ENCODE results near the gene BUB3.

The BUB3 gene

DNA sequence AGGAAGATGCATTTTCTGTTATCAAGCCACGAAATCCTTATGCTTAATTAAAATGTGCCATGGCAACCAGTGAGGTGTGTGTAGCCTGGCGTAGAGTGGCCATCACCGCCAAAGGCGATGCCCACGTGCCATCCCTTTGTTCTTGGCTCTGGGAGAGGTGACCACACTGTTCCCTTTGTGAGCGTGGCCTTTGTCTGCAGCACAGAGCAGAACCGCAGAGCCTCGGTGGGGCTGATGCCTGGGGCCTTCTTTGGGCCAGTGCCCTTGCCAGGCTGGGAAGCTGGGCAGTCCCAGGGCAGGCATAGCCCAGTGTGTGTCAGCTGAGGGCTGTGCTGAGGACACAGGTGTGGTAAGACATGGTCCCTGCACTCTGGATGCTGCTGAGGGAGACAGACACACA is 48.3 kb downstream of the BUB3 start:
- no peaks in the 10 kb centered on the region for H3K9me3 ChIP-seq (ENCODE audit: low read depth, low read length)
- no peak overlapping the region for H3K9ac ChIP-seq (ENCODE audit: insufficient read length)
- no peak overlapping the region for H3K4me3 ChIP-seq
- H3K27ac ChIP-seq = no peak overlapping the region
- no peak for DNase-seq (ENCODE audit: low read depth, low spot score)
- TF ChIP-seq FOXP2 (optimal IDR thresholded peaks at IDR 0.05; ENCODE audit: control extremely low read depth, extremely low read length, insufficient read depth) = no peak
- TF ChIP-seq POLR2AphosphoS5 (IDR thresholded peaks at IDR 0.05; ENCODE audit: borderline replicate concordance, low read depth, low read length) = no peak
- no peak for TF ChIP-seq EZH2 (IDR thresholded peaks at IDR 0.05)
- H3K36me3 ChIP-seq (ENCODE audit: insufficient read depth, low read length) = no peaks in the 10 kb centered on the region

DNA sequence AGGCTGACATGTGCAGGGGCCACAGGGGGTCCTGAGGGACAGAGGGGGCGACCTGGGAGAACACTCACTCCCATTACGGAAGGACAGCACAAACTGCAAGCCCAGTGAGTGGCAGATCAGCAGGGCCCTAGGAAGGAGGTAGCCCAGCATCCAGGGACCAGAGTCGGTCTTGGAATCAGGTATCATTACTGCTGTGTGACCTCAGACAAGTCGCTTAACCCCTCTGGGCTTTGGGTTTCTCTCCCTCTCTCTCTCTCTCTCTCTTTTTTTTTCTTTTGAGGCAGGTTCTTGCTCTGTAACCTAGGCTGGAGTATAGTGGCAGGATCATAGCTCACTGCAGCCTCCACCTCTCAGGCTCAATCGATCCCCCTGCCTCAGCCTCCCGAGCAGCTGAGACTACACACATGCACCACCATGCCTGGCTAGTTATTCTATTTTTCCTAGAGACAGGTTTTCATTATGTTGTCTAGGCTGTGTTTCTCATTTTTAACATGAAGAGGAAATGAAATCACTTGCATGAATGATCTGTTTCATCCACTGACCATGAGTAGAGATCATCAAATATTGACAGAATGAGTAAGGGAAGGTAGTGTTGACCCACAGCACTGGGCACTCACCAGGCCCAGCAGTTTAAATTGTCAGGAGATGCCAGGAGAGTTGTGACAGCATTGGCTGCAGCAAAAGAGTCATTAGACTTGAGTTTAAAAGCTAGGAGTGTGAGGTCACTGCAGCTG is 49.4 kb downstream of the BUB3 start:
- TF ChIP-seq POLR2AphosphoS5 (IDR thresholded peaks at IDR 0.05; ENCODE audit: borderline replicate concordance, low read depth, low read length) = no peak
- no peak for TF ChIP-seq EZH2 (IDR thresholded peaks at IDR 0.05)
- TF ChIP-seq FOXP2 (optimal IDR thresholded peaks at IDR 0.05; ENCODE audit: control extremely low read depth, extremely low read length, insufficient read depth) = no peak
- Histone ChIP-seq H3K27ac (no peak overlapping the region), H3K9ac (ENCODE audit: insufficient read length) (no peak overlapping the region), H3K4me3 (no peak overlapping the region), H3K9me3 (ENCODE audit: low read depth, low read length) (no peaks in the 10 kb centered on the region), H3K36me3 (ENCODE audit: insufficient read depth, low read length) (no peaks in the 10 kb centered on the region)
- DNase-seq (ENCODE audit: low read depth, low spot score) = no peak

DNA sequence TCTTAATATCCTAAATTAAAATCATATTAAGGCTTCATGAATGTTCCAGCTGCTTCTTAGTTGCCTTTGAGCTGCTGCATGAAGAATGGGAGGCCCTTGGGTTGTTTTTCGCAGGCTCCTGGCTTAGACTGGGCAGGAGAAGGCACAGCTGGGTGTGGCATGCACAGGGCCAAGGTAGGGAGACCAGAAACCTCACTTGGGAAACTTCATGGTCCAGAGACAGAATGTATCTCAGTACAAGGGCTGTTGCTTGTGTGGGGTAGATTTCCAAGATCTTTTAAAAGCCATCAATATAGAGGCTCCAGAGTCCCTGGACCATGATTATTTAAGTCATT is 49.9 kb downstream of the BUB3 start:
- H3K9ac ChIP-seq (ENCODE audit: insufficient read length) = no peak overlapping the region
- H3K9me3 ChIP-seq (ENCODE audit: low read depth, low read length) = no peaks in the 10 kb centered on the region
- no peak overlapping the region for H3K4me3 ChIP-seq
- no peak for DNase-seq (ENCODE audit: low read depth, low spot score)
- H3K27ac ChIP-seq = no peak overlapping the region
- no peaks in the 10 kb centered on the region for H3K36me3 ChIP-seq (ENCODE audit: insufficient read depth, low read length)
- no peak for TF ChIP-seq EZH2 (IDR thresholded peaks at IDR 0.05)
- TF ChIP-seq FOXP2 (optimal IDR thresholded peaks at IDR 0.05; ENCODE audit: control extremely low read depth, extremely low read length, insufficient read depth) = no peak
- TF ChIP-seq POLR2AphosphoS5 (IDR thresholded peaks at IDR 0.05; ENCODE audit: borderline replicate concordance, low read depth, low read length) = no peak

DNA sequence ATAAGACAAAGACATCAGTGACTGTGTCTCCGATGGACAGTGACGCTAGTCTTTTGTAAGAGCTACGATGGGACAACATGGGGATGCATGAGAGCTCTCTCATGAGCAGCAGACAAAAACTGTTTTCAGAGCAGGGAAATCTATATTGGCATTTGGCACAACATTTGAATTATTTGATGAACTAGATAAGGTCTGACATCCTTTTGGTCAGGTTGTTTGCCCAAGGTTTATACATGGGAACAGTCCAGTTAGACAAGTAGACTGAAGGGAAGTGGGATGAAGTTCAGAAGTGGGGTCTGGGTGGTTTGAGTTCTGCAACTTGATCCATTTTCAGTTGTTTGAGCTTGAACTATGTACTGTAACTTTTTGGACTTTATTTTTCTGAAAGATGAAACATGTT is 50.8 kb downstream of the BUB3 start:
- TF ChIP-seq POLR2AphosphoS5 (IDR thresholded peaks at IDR 0.05; ENCODE audit: borderline replicate concordance, low read depth, low read length) = no peak
- TF ChIP-seq EZH2 (IDR thresholded peaks at IDR 0.05) = no peak
- TF ChIP-seq FOXP2 (optimal IDR thresholded peaks at IDR 0.05; ENCODE audit: control extremely low read depth, extremely low read length, insufficient read depth) = no peak
- no peak overlapping the region for H3K4me3 ChIP-seq

DNA sequence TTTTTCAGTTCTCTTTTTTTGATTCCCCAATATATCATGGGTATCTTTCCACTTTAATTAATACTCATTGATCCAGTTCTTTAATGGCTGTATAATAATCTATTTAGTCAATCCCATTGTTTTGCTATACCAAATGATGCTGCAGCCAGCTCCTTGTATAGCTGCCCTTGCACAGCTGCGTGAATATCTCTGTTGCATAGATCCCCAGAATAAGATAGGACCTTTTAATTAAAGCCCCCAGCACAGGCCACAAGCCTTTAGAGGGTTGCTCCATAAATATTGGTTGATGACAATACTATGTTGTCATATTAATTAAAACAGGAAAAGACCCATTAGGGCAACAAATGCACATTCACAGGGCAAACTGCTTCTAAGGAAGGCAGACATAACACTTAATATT is 57.9 kb downstream of the BUB3 start:
- no peaks in the 10 kb centered on the region for H3K9me3 ChIP-seq (ENCODE audit: low read depth, low read length)
- no peak overlapping the region for H3K9ac ChIP-seq (ENCODE audit: insufficient read length)
- no peak for TF ChIP-seq POLR2AphosphoS5 (IDR thresholded peaks at IDR 0.05; ENCODE audit: borderline replicate concordance, low read depth, low read length)
- no peak for TF ChIP-seq EZH2 (IDR thresholded peaks at IDR 0.05)
- TF ChIP-seq FOXP2 (optimal IDR thresholded peaks at IDR 0.05; ENCODE audit: control extremely low read depth, extremely low read length, insufficient read depth) = no peak
- H3K4me3 ChIP-seq = no peak overlapping the region
- H3K36me3 ChIP-seq (ENCODE audit: insufficient read depth, low read length) = no peaks in the 10 kb centered on the region
- H3K27ac ChIP-seq = no peak overlapping the region
- no peak for DNase-seq (ENCODE audit: low read depth, low spot score)

More for the DNA sequence above, 50.8 kb downstream of the BUB3 start:
- no peak overlapping the region for H3K27ac ChIP-seq
- no peaks in the 10 kb centered on the region for H3K36me3 ChIP-seq (ENCODE audit: insufficient read depth, low read length)
- no peaks in the 10 kb centered on the region for H3K9me3 ChIP-seq (ENCODE audit: low read depth, low read length)
- H3K9ac ChIP-seq (ENCODE audit: insufficient read length) = no peak overlapping the region
- no peak for DNase-seq (ENCODE audit: low read depth, low spot score)

DNA sequence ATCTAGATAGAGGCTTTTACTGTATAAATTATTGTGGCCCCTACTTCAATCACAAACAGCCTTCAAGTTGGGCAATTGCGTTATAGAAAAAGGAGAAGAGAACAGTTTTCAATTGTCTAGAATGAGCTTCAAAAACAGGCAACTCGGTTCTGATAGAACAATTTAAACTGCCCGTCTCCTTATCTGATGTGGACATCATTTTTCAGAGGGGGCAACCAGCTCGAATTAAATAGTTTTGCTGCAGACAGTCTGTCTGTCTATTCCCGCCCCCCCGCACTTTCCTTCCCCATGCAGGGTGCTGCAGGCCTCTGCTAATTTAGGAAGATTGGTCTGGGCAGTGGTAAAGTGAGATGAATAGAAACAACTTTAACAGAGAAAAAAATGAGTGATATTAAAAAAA is 58.4 kb downstream of the BUB3 start:
- Histone ChIP-seq H3K27ac (no peak overlapping the region), H3K9ac (ENCODE audit: insufficient read length) (no peak overlapping the region), H3K4me3 (no peak overlapping the region), H3K36me3 (ENCODE audit: insufficient read depth, low read length) (no peaks in the 10 kb centered on the region), H3K9me3 (ENCODE audit: low read depth, low read length) (no peaks in the 10 kb centered on the region)
- DNase-seq (ENCODE audit: low read depth, low spot score) = no peak
- TF ChIP-seq FOXP2 (optimal IDR thresholded peaks at IDR 0.05; ENCODE audit: control extremely low read depth, extremely low read length, insufficient read depth) = no peak
- TF ChIP-seq EZH2 (IDR thresholded peaks at IDR 0.05) = no peak
- no peak for TF ChIP-seq POLR2AphosphoS5 (IDR thresholded peaks at IDR 0.05; ENCODE audit: borderline replicate concordance, low read depth, low read length)

DNA sequence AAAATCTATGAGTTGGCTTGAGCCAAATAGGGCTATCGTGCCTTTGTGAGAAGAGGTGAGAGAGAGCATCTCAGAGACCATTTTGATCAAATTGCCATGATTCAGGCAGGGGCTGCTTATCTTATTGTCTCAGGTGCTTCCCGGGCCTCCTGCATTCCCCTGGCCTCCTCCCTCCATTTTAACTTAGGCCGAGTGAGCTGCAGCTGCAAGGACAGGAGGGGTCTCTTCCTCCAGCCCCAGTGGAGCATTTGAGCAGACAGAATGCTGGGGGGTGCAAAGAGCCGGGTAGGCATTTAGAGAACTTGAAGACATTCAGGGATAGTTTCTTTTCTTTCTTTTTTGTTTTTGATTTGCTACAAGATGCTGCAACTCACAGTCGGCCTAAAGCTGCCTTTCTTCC is 59.0 kb downstream of the BUB3 start:
- Histone ChIP-seq H3K36me3 (ENCODE audit: insufficient read depth, low read length) (no peaks in the 10 kb centered on the region), H3K27ac (no peak overlapping the region), H3K9me3 (ENCODE audit: low read depth, low read length) (no peaks in the 10 kb centered on the region), H3K9ac (ENCODE audit: insufficient read length) (no peak overlapping the region), H3K4me3 (no peak overlapping the region)
- TF ChIP-seq POLR2AphosphoS5 (IDR thresholded peaks at IDR 0.05; ENCODE audit: borderline replicate concordance, low read depth, low read length) = no peak
- TF ChIP-seq FOXP2 (optimal IDR thresholded peaks at IDR 0.05; ENCODE audit: control extremely low read depth, extremely low read length, insufficient read depth) = no peak
- TF ChIP-seq EZH2 (IDR thresholded peaks at IDR 0.05) = no peak
- no peak for DNase-seq (ENCODE audit: low read depth, low spot score)
